ENCODE results near the gene FBXO10. TPM values are rescaled to one million over a fixed set of nuclear protein-coding genes. Genes with fewer than 3 reads are reported as not detected.

Gene FBXO10
- total RNA-seq, 2 experiments from 2014 or later = 0.81 to 2.3 TPM

DNA sequence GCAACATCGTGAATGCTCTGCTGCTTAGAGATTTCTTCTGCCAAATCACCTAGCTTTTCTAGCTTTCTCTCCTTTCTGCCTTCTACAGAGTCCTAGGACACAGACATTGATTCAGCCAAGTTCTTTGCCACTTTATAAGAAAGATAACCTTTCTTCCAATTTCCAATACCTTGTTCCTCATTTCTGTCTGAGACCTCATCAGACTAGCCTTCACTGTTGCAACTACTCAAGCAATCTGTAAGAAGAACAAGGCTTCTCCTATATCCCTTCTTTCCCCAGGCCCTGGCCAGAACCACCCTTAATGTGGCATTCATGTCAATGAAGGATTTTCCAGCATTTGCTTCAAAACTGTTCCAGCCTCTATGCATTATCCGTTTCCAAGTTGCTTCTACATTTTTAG is 24.3 kb downstream of the FBXO10 start:
- H3K36me3 Mint-ChIP-seq (ENCODE audit: low read depth) = no peaks in the 10 kb centered on the region
- no peaks in the 10 kb centered on the region for H3K4me1 Mint-ChIP-seq (ENCODE audit: low read depth)
- H3K9me3 Mint-ChIP-seq = no peaks in the 10 kb centered on the region
- no peak overlapping the region for H3K4me3 ChIP-seq (ENCODE audit: low read length)
- H3K9me3 ChIP-seq (ENCODE audit: control insufficient read depth in 1 of 2, insufficient read depth in 1 of 2, low read length in 2 of 2) = no peaks in the 10 kb centered on the region
- intact Hi-C loops (cut with DNase I, micrococcal nuclease) = no loop called here
- DNase-seq (no peak), ATAC-seq (ENCODE audit: poor library complexity) (no peak)
- ChIA-PET POLR2A (no interaction called here), CTCF (no interaction called here)
- H3K4me1 ChIP-seq (ENCODE audit: insufficient read depth, low read length) = no peaks in the 10 kb centered on the region
- no peak overlapping the region for H3K27ac ChIP-seq (ENCODE audit: low read depth in 1 of 2, low read length in 2 of 2)
- no peak overlapping the region for H3K27ac Mint-ChIP-seq
- H3K27me3 Mint-ChIP-seq = no peaks in the 10 kb centered on the region
- no peaks in the 10 kb centered on the region for H3K27me3 ChIP-seq (ENCODE audit: control insufficient read depth in 1 of 2, insufficient read depth in 2 of 2, low read length in 2 of 2)
- TF ChIP-seq, protein P1, sequence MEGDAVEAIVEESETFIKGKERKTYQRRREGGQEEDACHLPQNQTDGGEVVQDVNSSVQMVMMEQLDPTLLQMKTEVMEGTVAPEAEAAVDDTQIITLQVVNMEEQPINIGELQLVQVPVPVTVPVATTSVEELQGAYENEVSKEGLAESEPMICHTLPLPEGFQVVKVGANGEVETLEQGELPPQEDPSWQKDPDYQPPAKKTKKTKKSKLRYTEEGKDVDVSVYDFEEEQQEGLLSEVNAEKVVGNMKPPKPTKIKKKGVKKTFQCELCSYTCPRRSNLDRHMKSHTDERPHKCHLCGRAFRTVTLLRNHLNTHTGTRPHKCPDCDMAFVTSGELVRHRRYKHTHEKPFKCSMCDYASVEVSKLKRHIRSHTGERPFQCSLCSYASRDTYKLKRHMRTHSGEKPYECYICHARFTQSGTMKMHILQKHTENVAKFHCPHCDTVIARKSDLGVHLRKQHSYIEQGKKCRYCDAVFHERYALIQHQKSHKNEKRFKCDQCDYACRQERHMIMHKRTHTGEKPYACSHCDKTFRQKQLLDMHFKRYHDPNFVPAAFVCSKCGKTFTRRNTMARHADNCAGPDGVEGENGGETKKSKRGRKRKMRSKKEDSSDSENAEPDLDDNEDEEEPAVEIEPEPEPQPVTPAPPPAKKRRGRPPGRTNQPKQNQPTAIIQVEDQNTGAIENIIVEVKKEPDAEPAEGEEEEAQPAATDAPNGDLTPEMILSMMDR (IDR thresholded peaks at IDR 0.05) = no peak
- no peaks in the 10 kb centered on the region for H3K36me3 ChIP-seq (ENCODE audit: insufficient read depth, low read length)
- no peak overlapping the region for H3K4me3 Mint-ChIP-seq

DNA sequence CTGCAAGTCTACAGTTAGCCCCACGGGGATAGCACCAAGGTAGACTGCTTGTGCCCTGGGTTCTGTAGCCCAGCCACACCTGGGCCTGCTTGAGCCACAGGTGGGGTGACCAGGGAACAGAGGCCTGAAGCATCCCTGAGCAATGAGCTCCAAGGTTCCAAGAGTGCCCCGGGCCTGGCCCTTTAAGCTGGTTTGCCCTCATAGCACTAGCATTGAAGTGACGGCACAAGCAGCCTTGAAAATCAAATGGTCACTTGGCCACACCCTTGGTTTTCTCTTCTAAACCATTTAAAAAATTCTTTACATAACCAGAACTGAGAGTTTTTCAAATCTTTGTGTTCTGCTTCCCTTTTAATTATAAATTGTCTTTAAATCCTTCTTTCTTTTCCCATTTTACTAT is 24.7 kb downstream of the FBXO10 start:
- H3K27me3 Mint-ChIP-seq = no peaks in the 10 kb centered on the region
- no peaks in the 10 kb centered on the region for H3K4me1 ChIP-seq (ENCODE audit: insufficient read depth, low read length)
- no peak overlapping the region for H3K4me3 Mint-ChIP-seq
- H3K27ac ChIP-seq (ENCODE audit: low read depth in 1 of 2, low read length in 2 of 2) = no peak overlapping the region
- no peak overlapping the region for H3K4me3 ChIP-seq (ENCODE audit: low read length)
- ATAC-seq (ENCODE audit: poor library complexity) = no peak
- H3K9me3 Mint-ChIP-seq = no peaks in the 10 kb centered on the region
- TF ChIP-seq, protein P1 (IDR thresholded peaks at IDR 0.05) = no peak
- no peaks in the 10 kb centered on the region for H3K36me3 Mint-ChIP-seq (ENCODE audit: low read depth)
- intact Hi-C loops (cut with DNase I, micrococcal nuclease) = no loop called here
- H3K27me3 ChIP-seq (ENCODE audit: control insufficient read depth in 1 of 2, insufficient read depth in 2 of 2, low read length in 2 of 2) = no peaks in the 10 kb centered on the region
- ChIA-PET POLR2A (no interaction called here), CTCF (no interaction called here)
- no peaks in the 10 kb centered on the region for H3K36me3 ChIP-seq (ENCODE audit: insufficient read depth, low read length)
- H3K4me1 Mint-ChIP-seq (ENCODE audit: low read depth) = no peaks in the 10 kb centered on the region
- no peak for DNase-seq
- no peaks in the 10 kb centered on the region for H3K9me3 ChIP-seq (ENCODE audit: control insufficient read depth in 1 of 2, insufficient read depth in 1 of 2, low read length in 2 of 2)
- no peak overlapping the region for H3K27ac Mint-ChIP-seq

DNA sequence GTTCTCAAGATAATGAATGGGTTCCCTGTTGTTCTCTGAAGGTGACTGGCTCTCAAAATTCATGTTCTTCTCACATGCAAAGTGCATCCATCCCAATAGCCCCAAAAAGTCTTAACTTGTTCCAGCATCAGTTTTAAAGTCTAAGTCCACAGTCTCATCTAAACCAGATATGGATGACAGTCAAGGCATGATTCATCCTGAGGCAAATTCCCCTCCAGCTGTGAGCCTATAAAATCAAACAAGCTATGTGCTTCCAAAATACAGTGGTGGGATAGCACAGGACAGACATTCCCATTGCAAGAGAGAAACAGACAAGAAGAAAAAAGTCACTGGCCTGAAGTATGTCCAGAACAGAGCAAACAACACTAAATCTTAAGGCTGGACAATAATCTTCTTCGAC is 25.4 kb downstream of the FBXO10 start:
- H3K27me3 ChIP-seq (ENCODE audit: control insufficient read depth in 1 of 2, insufficient read depth in 2 of 2, low read length in 2 of 2) = no peaks in the 10 kb centered on the region
- no peak overlapping the region for H3K4me3 ChIP-seq (ENCODE audit: low read length)
- intact Hi-C loops (cut with DNase I, micrococcal nuclease) = no loop called here
- ChIA-PET CTCF (no interaction called here), POLR2A (no interaction called here)
- ATAC-seq (ENCODE audit: poor library complexity) = no peak
- no peaks in the 10 kb centered on the region for H3K36me3 ChIP-seq (ENCODE audit: insufficient read depth, low read length)
- Mint-ChIP-seq H3K27ac (no peak overlapping the region), H3K4me3 (no peak overlapping the region), H3K27me3 (no peaks in the 10 kb centered on the region), H3K4me1 (ENCODE audit: low read depth) (no peaks in the 10 kb centered on the region), H3K36me3 (ENCODE audit: low read depth) (no peaks in the 10 kb centered on the region), H3K9me3 (no peaks in the 10 kb centered on the region)
- H3K9me3 ChIP-seq (ENCODE audit: control insufficient read depth in 1 of 2, insufficient read depth in 1 of 2, low read length in 2 of 2) = no peaks in the 10 kb centered on the region
- DNase-seq = no peak
- no peak overlapping the region for H3K27ac ChIP-seq (ENCODE audit: low read depth in 1 of 2, low read length in 2 of 2)
- H3K4me1 ChIP-seq (ENCODE audit: insufficient read depth, low read length) = no peaks in the 10 kb centered on the region
- TF ChIP-seq, protein P1 (IDR thresholded peaks at IDR 0.05) = no peak
